Ovary (tissue), 9 donors: Measurements from ENCODE around the gene GHR. TPM values are rescaled to one million over a fixed set of nuclear protein-coding genes. Genes with fewer than 3 reads are reported as not detected.

Experiments used
- DNase-seq, 5 donors: peaks; one replicate each; pipeline ENCODE4 v3.0.0-alpha.2; 2019 to 2020
- H3K27ac ChIP-seq, 2 donors: fragments of 200-600 bp; one replicate each; pipeline versions ENCODE4 v1.5.1 to v1.8.0; 2019 to 2022
- H3K27me3 ChIP-seq: fragments of 200-600 bp; one replicate; pipeline ENCODE4 v1.8.0; 2022
- H3K36me3 ChIP-seq: fragments of 200-600 bp; sonication (generic); one replicate; pipeline ENCODE4 v1.5.1; 2019
- H3K4me1 ChIP-seq: one replicate; pipeline ENCODE4 v1.8.1; 2013; ENCODE audit warnings: mild to moderate bottlenecking, moderate library complexity; ENCODE audit not compliant: insufficient read depth
- H3K4me3 ChIP-seq: fragments of 200-600 bp; sonication (generic); one replicate; pipeline ENCODE4 v1.5.1; 2017
- H3K9me3 ChIP-seq, 2 donors: fragments of 200-600 bp in 1 of 2; sonication (generic) in 1 of 2; one replicate each; pipeline versions ENCODE4 v1.5.1 to v1.8.1; 2013 to 2019; ENCODE audit warnings: mild to moderate bottlenecking in 1 of 2, moderate library complexity in 1 of 2
- CTCF ChIP-seq, 3 donors: fragments of 450-650 bp in 2 of 3; fragments of 200-600 bp in 1 of 3; IDR thresholded peaks; one replicate each; pipeline versions ENCODE4 v1.5.1 to v1.8.0; 2016 to 2022; ENCODE audit warnings: antibody characterized with exemption in 3 of 3, mild to moderate bottlenecking in 1 of 3
- EP300 ChIP-seq: sonication (generic); formaldehyde crosslinking; IDR thresholded peaks from one replicate; pipeline ENCODE4 v1.6.1; 2017; ENCODE audit warnings: antibody characterized with exemption
- POLR2A ChIP-seq: fragments of 450-650 bp; IDR thresholded peaks from one replicate; pipeline ENCODE4 v1.6.1; 2017; ENCODE audit warnings: antibody characterized with exemption, mild to moderate bottlenecking, moderate library complexity
- WGBS, 3 donors: extraction: QIAGEN DNeasy Blood & Tissue Kit in 1 of 3; methylation state at CpG; one replicate each; pipeline versions ENCODE4 v1.1.5 to v1.1.7; 2013 to 2017; 5-methylcytosine and 5-hydroxymethylcytosine counted together
- intact Hi-C, 4 donors: fragments of 100-400 bp; cut with DNase I; formaldehyde crosslinking; loops; one replicate each; pipeline versions ENCODE4 v1.11.0 to v1.15.1; 2022 to 2023
- polyA plus RNA-seq, 2 donors: library from polyadenylated mRNA; stranded (reverse); fragments of 200-250 nt in 1 of 2; fragments of 350-450 nt in 1 of 2; fragmentation: Illumina TruSeq in 1 of 2; extraction: RNeasy Lipid Tissue Mini Kit (QIAGEN cat#74804) in 1 of 2; gene quantifications; one replicate each; pipeline ENCODE4 v1.2.3, GENCODE V29; 2013 to 2014
- total RNA-seq, 7 donors: library from RNA; depleted of rRNA in 2 of 7; stranded (reverse); fragments of >200 nt in 2 of 7; fragmentation: NEBNext Ultra II Directional in 3 of 7; extraction: Animal tissue kit (Norgen Biotek cat#: 25700) in 3 of 7; gene quantifications; one replicate each; pipeline versions ENCODE4 v1.1.0 to v1.2.4, GENCODE V29; 2016 to 2023
- donor health status: DM: no; HTN: no; CAD: no; lungs with moderate emphysema.
- donor health status: DM: no; HTN: no; CAD: no.
- donor health status: Bipolar disorder and iron deficiency.
- donor health status: DM: yes; HTN: yes; CAD: no.
- donor health status: DM: no; HTN: no; CAD: no.
- donor health status: DM: yes; HTN: yes; CAD: no.

GHR gene
- total and polyA plus RNA-seq, 9 donors, result 4.3 to 17.4 (median 7.0) TPM

- H3K4me3 ChIP-seq, result no peak overlapping the region
- H3K27me3 ChIP-seq, result no peaks in the 10 kb centered on the region
- no peaks in the 10 kb centered on the region for H3K4me1 ChIP-seq
- TF ChIP-seq EP300 (no peak), CTCF (IDR thresholded peaks at IDR 0.05) (no peak), POLR2A (no peak)
- 92 to 98% (median 95%) methylated on average over 2 of the region's 2 CpGs for WGBS, 3 donors
- no peaks in the 10 kb centered on the region for H3K9me3 ChIP-seq
- no peaks in the 10 kb centered on the region for H3K36me3 ChIP-seq
- DNase-seq, result no peak
- intact Hi-C loops, result no loop called here
- H3K27ac ChIP-seq, result no peak overlapping the region
These were observed 245.0 kb downstream of the GHR start for GRCh38 chr5:42668254-42668653.

GRCh38 chr5:42672925-42673324, 249.7 kb downstream of the GHR start:
- no peaks in the 10 kb centered on the region for H3K4me1 ChIP-seq
- no peaks in the 10 kb centered on the region for H3K27me3 ChIP-seq
- WGBS, 3 donors, result 94 to 96% (median 95%) methylated on average over 4 of the region's 4 CpGs
- no peak for DNase-seq
- no peaks in the 10 kb centered on the region for H3K36me3 ChIP-seq
- no peaks in the 10 kb centered on the region for H3K9me3 ChIP-seq
- no peak overlapping the region for H3K4me3 ChIP-seq
- no peak for TF ChIP-seq EP300
- no peak for TF ChIP-seq POLR2A
- TF ChIP-seq CTCF (IDR thresholded peaks at IDR 0.05), result no peak
- H3K27ac ChIP-seq, result no peak overlapping the region
- intact Hi-C loops, result no loop called here

- no peak for DNase-seq
- Histone ChIP-seq H3K27me3 (no peaks in the 10 kb centered on the region), H3K36me3 (no peaks in the 10 kb centered on the region), H3K4me3 (no peak overlapping the region), H3K27ac (no peak overlapping the region), H3K4me1 (no peaks in the 10 kb centered on the region), H3K9me3 (no peaks in the 10 kb centered on the region)
- intact Hi-C loops, result no loop called here
- TF ChIP-seq CTCF (IDR thresholded peaks at IDR 0.05) (no peak), POLR2A (no peak), EP300 (no peak)
These were observed 252.4 kb downstream of the GHR start for GRCh38 chr5:42675602-42676001.

- TF ChIP-seq EP300 (no peak), CTCF (IDR thresholded peaks at IDR 0.05) (no peak), POLR2A (no peak)
- H3K36me3 ChIP-seq, result no peaks in the 10 kb centered on the region
- H3K27me3 ChIP-seq, result no peaks in the 10 kb centered on the region
- no peak overlapping the region for H3K4me3 ChIP-seq
- intact Hi-C loops, result no loop called here
- WGBS, 3 donors, result 92 to 94% (median 94%) methylated on average over 1 of the region's 1 CpG
- no peak overlapping the region for H3K27ac ChIP-seq
- H3K9me3 ChIP-seq, result no peaks in the 10 kb centered on the region
- no peak for DNase-seq
- no peaks in the 10 kb centered on the region for H3K4me1 ChIP-seq
These were observed 253.1 kb downstream of the GHR start for GRCh38 chr5:42676362-42676761.
